Activated CD4-positive, alpha-beta T cell treated with anti-CD3 and anti-CD28 coated beads for 24 hours (primary cell): Measurements from ENCODE around the gene NAP1L2.
A peak's percentile ranks its signal among the peaks of the same experiment; 100 is the strongest.
"Not testable (repeated sequence)": the region's sequence is repeated elsewhere in the genome, so short reads cannot be mapped to it uniquely, and the experiment has no call there.

Source experiments
- DNase-seq, 2 donors: peaks; one replicate each; pipeline ENCODE4 v3.0.0-alpha.2; 2020; ENCODE audit warnings: low read depth in 2 of 2

The NAP1L2 gene, protein sequence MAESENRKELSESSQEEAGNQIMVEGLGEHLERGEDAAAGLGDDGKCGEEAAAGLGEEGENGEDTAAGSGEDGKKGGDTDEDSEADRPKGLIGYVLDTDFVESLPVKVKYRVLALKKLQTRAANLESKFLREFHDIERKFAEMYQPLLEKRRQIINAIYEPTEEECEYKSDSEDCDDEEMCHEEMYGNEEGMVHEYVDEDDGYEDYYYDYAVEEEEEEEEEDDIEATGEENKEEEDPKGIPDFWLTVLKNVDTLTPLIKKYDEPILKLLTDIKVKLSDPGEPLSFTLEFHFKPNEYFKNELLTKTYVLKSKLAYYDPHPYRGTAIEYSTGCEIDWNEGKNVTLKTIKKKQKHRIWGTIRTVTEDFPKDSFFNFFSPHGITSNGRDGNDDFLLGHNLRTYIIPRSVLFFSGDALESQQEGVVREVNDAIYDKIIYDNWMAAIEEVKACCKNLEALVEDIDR

DNA sequence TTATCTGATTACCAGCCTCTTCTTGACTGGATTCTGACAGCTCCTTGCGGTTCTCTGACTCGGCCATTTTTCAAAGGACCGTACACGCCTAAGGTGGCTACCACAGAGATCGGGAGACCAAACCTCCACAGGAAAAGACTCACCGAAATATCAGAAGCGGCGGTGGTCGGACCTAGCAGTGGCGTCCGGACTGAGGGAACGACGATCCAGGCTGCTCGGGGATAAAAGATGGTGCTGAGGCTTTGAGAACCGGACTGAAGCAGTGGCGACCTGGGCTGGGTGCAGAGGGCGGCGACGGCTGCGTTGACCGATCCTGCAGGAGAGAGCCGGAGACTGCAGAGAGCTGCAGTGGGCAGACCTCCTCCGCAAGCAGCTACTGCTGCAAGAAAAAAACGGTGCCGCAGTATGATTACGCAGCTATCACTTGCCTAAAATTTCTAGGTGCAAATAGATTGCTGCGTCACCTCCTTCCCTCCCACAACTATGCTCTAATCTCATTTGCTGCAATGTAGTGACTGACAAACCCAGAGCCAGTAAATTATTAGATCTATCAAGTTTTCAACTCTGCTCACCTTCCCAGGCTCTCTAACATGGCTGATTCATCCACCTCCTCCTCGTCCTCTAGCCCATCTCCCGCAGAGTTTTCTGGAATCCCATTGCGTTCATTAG lies at the start of gene NAP1L2:
Gene NAP1L2 (minus strand): TSS at position 426 of the 669 bp plus-strand sequence. CDS start 359 bp downstream, at position 67.
- peak in 1 of 2 donors; percentile 8 for DNase-seq

DNA sequence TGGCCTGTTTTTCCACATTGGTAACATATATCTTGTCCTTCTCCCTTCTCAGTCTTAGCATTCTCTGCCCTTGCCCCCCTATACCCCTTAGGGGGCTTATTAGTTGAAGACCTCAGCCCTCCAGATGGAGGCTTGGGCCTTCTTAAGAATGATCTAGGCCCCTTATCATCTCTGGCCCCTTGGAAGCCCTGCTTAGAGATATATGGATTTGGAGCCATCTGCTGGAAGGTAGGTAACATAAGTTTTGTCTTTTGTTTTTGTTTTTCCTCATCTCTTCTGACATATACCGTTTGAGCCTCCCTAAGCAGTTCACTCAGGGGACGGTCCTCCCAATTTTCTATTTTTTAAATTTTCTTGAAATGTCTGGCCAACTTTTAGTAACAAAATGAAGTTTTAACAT lies 48.3 kb upstream of the NAP1L2 start:
- DNase-seq: no peak

DNA sequence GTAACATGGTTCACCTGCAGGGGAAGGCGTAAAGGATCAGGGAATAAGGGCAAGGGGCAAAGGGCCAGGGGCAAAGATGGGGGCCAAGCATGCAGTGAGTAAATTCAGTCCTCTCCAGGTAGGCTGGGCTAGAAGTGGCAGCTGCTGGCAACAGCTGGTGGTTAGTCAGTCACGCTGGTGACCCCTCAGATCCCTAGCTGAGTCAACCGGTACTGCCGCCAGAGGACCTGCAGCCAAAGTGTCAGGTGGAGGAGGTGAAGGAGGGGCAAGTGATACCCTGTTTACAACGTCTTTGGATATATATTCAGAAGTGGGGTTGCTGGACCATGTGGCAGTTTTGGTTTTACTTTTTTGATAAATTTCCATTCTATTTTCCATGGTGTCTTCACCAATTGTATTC lies 24.6 kb upstream of the NAP1L2 start:
- DNase-seq: no peak

DNA sequence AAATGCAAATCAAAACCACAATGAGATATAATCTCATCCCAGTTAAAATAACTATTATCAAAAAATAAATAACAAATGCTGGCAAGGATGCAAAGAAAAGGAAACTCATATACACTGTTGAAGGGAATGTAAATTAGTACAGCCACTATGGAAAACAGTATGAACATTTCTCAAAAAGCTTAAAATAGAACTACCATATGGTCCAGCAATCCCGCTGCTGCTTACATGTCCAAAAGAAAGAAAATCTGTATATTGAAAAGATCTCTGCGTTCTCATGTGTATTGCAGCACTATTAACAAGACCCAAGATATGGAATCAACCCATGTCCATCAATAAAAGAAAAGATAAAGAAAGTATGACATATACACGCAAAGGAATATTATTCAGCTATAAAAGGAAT lies 3.0 kb upstream of the NAP1L2 start:
- no peak for DNase-seq

DNA sequence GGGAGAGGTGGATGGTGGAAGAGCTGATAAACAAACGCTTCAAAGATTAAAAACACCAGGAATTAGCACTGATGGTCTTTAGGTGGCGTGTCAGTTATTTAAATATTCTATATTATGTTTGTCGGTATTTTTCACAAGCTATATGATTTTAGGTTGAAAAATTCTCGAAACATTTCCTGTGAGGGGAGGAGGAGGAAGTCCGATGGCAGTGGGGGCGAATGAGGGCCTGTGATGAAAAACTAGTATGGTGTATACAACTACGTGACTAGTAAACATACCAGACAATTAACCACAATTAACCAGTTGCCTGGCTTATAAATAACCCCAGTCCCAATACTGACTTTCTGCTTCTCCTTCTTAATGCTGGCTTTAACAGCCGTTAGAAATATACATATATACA lies 595 bp upstream of the NAP1L2 start:
- no peak for DNase-seq

DNA sequence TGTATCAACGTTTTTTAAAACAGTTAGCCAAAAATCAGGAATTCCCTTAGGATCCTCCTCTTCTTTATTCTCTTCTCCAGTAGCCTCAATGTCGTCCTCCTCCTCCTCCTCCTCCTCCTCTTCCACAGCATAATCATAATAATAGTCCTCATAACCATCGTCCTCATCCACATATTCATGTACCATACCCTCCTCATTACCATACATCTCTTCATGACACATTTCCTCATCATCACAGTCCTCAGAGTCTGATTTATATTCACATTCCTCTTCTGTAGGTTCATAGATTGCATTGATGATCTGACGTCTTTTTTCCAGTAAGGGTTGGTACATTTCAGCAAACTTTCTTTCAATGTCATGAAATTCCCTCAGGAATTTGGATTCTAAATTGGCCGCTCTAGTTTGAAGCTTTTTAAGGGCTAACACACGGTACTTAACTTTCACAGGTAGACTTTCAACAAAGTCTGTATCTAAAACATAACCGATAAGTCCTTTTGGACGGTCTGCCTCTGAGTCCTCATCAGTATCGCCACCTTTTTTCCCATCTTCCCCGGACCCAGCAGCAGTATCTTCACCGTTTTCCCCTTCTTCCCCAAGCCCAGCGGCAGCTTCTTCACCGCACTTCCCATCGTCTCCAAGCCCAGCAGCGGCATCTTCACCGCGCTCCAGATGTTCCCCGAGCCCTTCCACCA lies 771 bp downstream of the NAP1L2 start:
- DNase-seq: no peak

DNA sequence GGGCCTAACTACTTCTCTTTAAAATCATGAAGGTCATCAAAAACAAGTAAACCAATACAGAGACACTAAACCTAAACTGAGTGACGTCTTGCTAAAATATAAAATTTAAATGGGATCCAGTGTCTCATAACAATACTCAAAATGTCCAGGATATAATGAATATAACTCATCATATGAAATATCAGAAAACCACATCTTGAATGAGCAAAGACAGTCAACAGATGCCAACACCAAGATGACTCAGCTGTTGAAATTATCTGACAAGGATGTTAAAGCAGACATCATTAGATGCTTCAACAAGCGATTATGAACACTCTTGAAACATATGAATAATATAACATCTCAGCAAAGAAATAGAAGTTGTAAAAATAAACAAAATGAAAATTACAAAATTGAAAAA lies 8.3 kb downstream of the NAP1L2 start:
- no peak for DNase-seq

DNA sequence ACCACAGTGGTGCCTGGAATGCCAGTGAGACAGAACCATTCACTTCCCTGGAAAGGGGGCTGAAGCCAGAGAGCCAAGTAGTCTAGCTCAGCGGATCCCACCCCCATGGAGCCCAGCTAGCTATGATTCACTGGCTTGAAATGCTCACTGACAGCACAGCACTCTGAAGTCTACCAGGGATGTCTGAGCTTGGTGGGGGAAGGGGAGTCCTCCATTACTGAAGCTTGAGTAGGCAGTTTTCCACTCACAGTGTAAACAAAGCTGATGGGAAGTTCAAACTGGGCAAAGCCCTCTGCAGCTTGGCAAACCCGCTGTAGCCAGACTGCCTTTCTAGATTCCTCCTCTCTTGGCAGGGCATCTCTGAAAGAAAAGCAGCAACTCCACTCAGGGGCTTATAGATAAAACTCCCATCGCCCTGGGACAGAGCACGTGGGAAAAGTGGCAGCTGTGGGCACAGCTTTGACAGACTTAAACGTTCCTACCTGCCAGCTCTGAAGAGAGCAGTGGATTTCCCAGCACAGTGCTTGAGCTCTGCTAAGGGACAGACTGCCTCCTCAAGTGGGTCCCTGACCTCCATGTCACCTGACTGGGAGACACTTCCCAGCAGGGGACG lies 32.0 kb downstream of the NAP1L2 start:
- DNase-seq: no peak

DNA sequence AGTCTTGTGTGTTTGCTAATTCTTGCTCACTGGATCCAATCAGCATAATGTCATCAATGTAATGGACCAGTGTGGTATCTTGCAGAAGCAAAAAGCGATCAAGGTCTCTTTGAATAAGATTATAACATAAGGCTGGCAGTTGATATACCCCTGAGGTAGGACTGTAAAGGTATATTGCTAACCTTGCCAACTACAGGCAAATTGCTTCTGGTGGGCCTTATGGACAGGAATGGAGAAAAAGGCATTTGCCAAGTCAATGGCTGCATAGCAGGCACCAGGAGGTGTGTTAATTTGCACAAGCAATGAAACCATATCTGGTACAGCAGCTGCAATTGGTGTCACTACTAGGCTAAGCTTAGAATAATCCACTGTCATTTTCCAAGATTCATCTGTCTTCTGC lies 45.7 kb downstream of the NAP1L2 start:
- not testable (repeated sequence) for DNase-seq
